Measurements from ENCODE around the gene MMAA. TPM values are rescaled to one million over a fixed set of nuclear protein-coding genes. Genes with fewer than 3 reads are reported as not detected.
"Not testable (repeated sequence)": the region's sequence is repeated elsewhere in the genome, so short reads cannot be mapped to it uniquely, and the experiment has no call there.

Gene MMAA
- total and polyA plus RNA-seq, 9 of the 15 experiments (the other 6 are each of a cell fraction or from before 2014, with no cell fraction given), result 0.86 to 2.3 (median 1.4) TPM

GRCh38 chr4:145574546-145574945, 44.6 kb upstream of the MMAA start:
- POLR2A ChIA-PET; H3K27me3 ChIP-seq (ENCODE audit: control insufficient read depth in 2 of 2, insufficient read depth in 2 of 2, low read length in 2 of 2); H4K20me1 ChIP-seq (replicated peaks; ENCODE audit: control insufficient read depth, insufficient read depth, low read length); intact Hi-C loops (cut with micrococcal nuclease); H3K9me3 ChIP-seq (replicated peaks; ENCODE audit: control insufficient read depth, insufficient read depth, low read depth, low read length); DNase-seq (ENCODE audit: extremely low read depth in 1 of 4, low spot score in 3 of 4); FAIRE-seq; H3K27ac ChIP-seq (ENCODE audit: extremely low read depth, low read depth, low read length); H3K4me3 ChIP-seq; CTCF ChIA-PET (ENCODE audit: low intra/inter-chr PET ratio); H2AFZ ChIP-seq (ENCODE audit: low read depth, low read length); H3K79me2 ChIP-seq (ENCODE audit: control insufficient read depth, insufficient read depth, low read length); H3K9me1 ChIP-seq (ENCODE audit: control insufficient read depth, insufficient read depth, low read length); ATAC-seq; BruUV-seq (replicated peaks); H3K4me2 ChIP-seq (ENCODE audit: insufficient read depth, low read length); H3K9ac ChIP-seq (ENCODE audit: insufficient read depth in 1 of 2, low read depth in 2 of 2, low read length in 2 of 2); H3K4me1 ChIP-seq (replicated peaks in 1 of 2; ENCODE audit: control insufficient read depth in 2 of 2, insufficient read depth in 2 of 2, low read length in 2 of 2); H3K36me3 ChIP-seq (ENCODE audit: control insufficient read depth, insufficient read depth, low read length): not testable (repeated sequence)
- 2% methylated on average over 7 of the region's 7 CpGs for WGBS (ENCODE audit: insufficient coverage, low coverage, missing lambda C conversion rate)
- in situ Hi-C loops (cut with MboI), result loop anchor here (25.0 kb wide), 1 partner anchor 337 kb away; no protein-coding TSS in a partner anchor

DNA sequence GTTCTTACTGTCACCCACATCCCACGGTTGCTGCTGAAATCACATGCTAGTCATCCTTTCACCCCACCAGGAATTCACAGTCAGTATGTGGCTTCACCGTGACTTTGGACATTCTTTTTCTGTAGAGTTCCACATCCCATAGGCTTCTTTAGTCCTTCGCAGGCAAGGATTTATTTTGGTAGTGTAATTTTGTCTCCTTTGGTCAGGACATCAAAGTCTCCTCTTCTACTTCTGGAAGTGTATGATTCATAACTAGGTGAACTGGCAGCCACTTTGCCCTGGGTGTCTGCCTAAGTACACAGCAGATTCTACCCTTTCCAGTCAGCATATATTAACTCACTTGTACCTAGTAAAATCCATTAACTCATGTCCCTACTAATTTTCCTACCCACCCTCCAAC, 38.3 kb upstream of the MMAA start:
- Histone ChIP-seq H3K4me1 (replicated peaks in 1 of 2; ENCODE audit: control insufficient read depth in 2 of 2, insufficient read depth in 2 of 2, low read length in 2 of 2) (no peaks in the 10 kb centered on the region), H3K27ac (ENCODE audit: extremely low read depth, low read depth, low read length) (no peak overlapping the region), H3K9ac (ENCODE audit: insufficient read depth in 1 of 2, low read depth in 2 of 2, low read length in 2 of 2) (no peak overlapping the region), H3K4me3 (no peak overlapping the region), H3K9me1 (ENCODE audit: control insufficient read depth, insufficient read depth, low read length) (no peaks in the 10 kb centered on the region), H3K4me2 (ENCODE audit: insufficient read depth, low read length) (no peak overlapping the region), H3K9me3 (replicated peaks; ENCODE audit: control insufficient read depth, insufficient read depth, low read depth, low read length) (no peaks in the 10 kb centered on the region), H3K79me2 (ENCODE audit: control insufficient read depth, insufficient read depth, low read length) (no peaks in the 10 kb centered on the region), H3K36me3 (ENCODE audit: control insufficient read depth, insufficient read depth, low read length) (no peaks in the 10 kb centered on the region), H4K20me1 (replicated peaks; ENCODE audit: control insufficient read depth, insufficient read depth, low read length) (no peaks in the 10 kb centered on the region), H3K27me3 (ENCODE audit: control insufficient read depth in 2 of 2, insufficient read depth in 2 of 2, low read length in 2 of 2) (no peaks in the 10 kb centered on the region), H2AFZ (ENCODE audit: low read depth, low read length) (no peak overlapping the region)
- DNase-seq (ENCODE audit: extremely low read depth in 1 of 4, low spot score in 3 of 4) (no peak), FAIRE-seq (no peak), ATAC-seq (no peak)
- 0% methylated on average over 3 of the region's 3 CpGs for WGBS (ENCODE audit: insufficient coverage, low coverage, missing lambda C conversion rate)
- intact Hi-C loops (cut with micrococcal nuclease) (no loop called here), in situ Hi-C loops (cut with MboI) (no loop called here)
- BruUV-seq (replicated peaks), result no TSS peak
- ChIA-PET CTCF (ENCODE audit: low intra/inter-chr PET ratio) (no interaction called here), POLR2A (interaction anchor here (0.7 kb wide), 1 partner anchor 182 kb away, joined by 3 read pairs; no protein-coding TSS in a partner anchor)
- TF ChIP-seq, protein P1, sequence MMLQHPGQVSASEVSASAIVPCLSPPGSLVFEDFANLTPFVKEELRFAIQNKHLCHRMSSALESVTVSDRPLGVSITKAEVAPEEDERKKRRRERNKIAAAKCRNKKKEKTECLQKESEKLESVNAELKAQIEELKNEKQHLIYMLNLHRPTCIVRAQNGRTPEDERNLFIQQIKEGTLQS (IDR thresholded peaks at IDR 0.05), result no peak
- TF ChIP-seq, protein P1 (CRISPR knock-in tag; conservative IDR thresholded peaks at IDR 0.05), result no peak
- TF ChIP-seq HDGF (IDR thresholded peaks at IDR 0.05) (no peak), ZHX1 (conservative IDR thresholded peaks at IDR 0.05; ENCODE audit: low read length) (no peak), ZNF347 (CRISPR knock-in tag; IDR thresholded peaks at IDR 0.05; ENCODE audit: low read depth) (no peak), ZNF507 (tag; conservative IDR thresholded peaks at IDR 0.05) (no peak), ZNF696 (CRISPR knock-in tag; conservative IDR thresholded peaks at IDR 0.05) (no peak), DPF2 (IDR thresholded peaks at IDR 0.05) (no peak), SP1 (CRISPR knock-in tag; IDR thresholded peaks at IDR 0.05) (no peak), TSHZ1 (CRISPR knock-in tag; IDR thresholded peaks at IDR 0.05) (no peak)
